CD4-positive, alpha-beta T cell (primary cell): ENCODE results near the gene SFXN3. TPM values are rescaled to one million over a fixed set of nuclear protein-coding genes. Genes with fewer than 3 reads are reported as not detected.

ENCODE experiments used
- ATAC-seq: fragments of 200-7000 bp; cut with Tn5 transposase; one replicate; pipeline ENCODE4 v1.10.0; 2022; ENCODE audit warnings: mild to moderate bottlenecking; ENCODE audit not compliant: poor library complexity
- CTCF ChIA-PET: fragments of 350-600 bp; sonication (Branson Sonifier 250); formaldehyde crosslinking; loops from one replicate; lab custom pipeline; 2021; ENCODE audit warnings: antibody characterized with exemption, inconsistent platforms; lab: Charles Lee
- POLR2A ChIA-PET: fragments of 350-600 bp; sonication (Branson Sonifier 250); formaldehyde crosslinking; loops from one replicate; lab custom pipeline; 2021; ENCODE audit warnings: antibody characterized with exemption, inconsistent platforms; lab: Charles Lee
- DNase-seq, 14 experiments: peaks; one replicate each; pipeline ENCODE4 v3.0.0-alpha.2; 2013 to 2020; ENCODE audit warnings: mixed read lengths in 2 of 14
- H3K27ac ChIP-seq, 2 donors: one replicate each; pipeline versions ENCODE4 v1.5.1 to v1.7.0; 2013; ENCODE audit warnings: low read length in 2 of 2, low read depth in 1 of 2, mild to moderate bottlenecking in 1 of 2
- H3K27me3 ChIP-seq, 2 experiments: 1 replicate in 1 of 2; 2 replicates in 1 of 2; pipeline versions ENCODE4 v1.6.1 to v1.7.0; 2013; ENCODE audit warnings: low read length in 2 of 2, control low read depth in 1 of 2, mild to moderate bottlenecking in 1 of 2, moderate library complexity in 1 of 2; ENCODE audit not compliant: insufficient read depth in 2 of 2, control insufficient read depth in 1 of 2
- H3K36me3 ChIP-seq: one replicate; pipeline ENCODE4 v1.6.1; 2013; ENCODE audit warnings: low read length, control low read depth; ENCODE audit not compliant: insufficient read depth
- H3K4me1 ChIP-seq: one replicate; pipeline ENCODE4 v1.6.1; 2013; ENCODE audit warnings: low read length, control low read depth; ENCODE audit not compliant: insufficient read depth
- H3K4me3 ChIP-seq: one replicate; pipeline ENCODE4 v1.5.1; 2013; ENCODE audit warnings: mild to moderate bottlenecking, low read length, moderate library complexity
- H3K9me3 ChIP-seq, 2 experiments: 1 replicate in 1 of 2; 2 replicates in 1 of 2; pipeline versions ENCODE4 v1.6.1 to v1.7.0; 2013; ENCODE audit warnings: low read length in 2 of 2, mild to moderate bottlenecking in 2 of 2, control low read depth in 1 of 2, moderate library complexity in 1 of 2; ENCODE audit not compliant: control insufficient read depth in 1 of 2, insufficient read depth in 1 of 2
- H3K27ac Mint-ChIP-seq: one replicate; pipeline ENCODE4 v1.8.0; 2020; ENCODE audit warnings: mixed read lengths
- H3K27me3 Mint-ChIP-seq: one replicate; pipeline ENCODE4 v1.8.0; 2021; ENCODE audit warnings: mixed read lengths
- H3K36me3 Mint-ChIP-seq: one replicate; pipeline ENCODE4 v1.8.0; 2021; ENCODE audit warnings: low read depth, mixed read lengths
- H3K4me1 Mint-ChIP-seq: one replicate; pipeline ENCODE4 v1.8.0; 2021; ENCODE audit warnings: low read depth, mixed read lengths
- H3K4me3 Mint-ChIP-seq: one replicate; pipeline ENCODE4 v1.8.0; 2020; ENCODE audit warnings: mild to moderate bottlenecking, mixed read lengths
- H3K9me3 Mint-ChIP-seq: one replicate; pipeline ENCODE4 v1.8.0; 2020; ENCODE audit warnings: mixed read lengths
- CTCF ChIP-seq: fragments of 200-600 bp; IDR thresholded peaks from one replicate; pipeline ENCODE4 v1.8.0; 2022; ENCODE audit warnings: antibody characterized with exemption, mild to moderate bottlenecking
- intact Hi-C, 2 experiments: fragments of 100-400 bp; cut with DNase I in 1 of 2; cut with micrococcal nuclease in 1 of 2; formaldehyde crosslinking; loops; one replicate each; pipeline versions ENCODE4 v1.15.1 to v1.9.0; 2023 to 2025; cut with DNase I, micrococcal nuclease
- total RNA-seq, 174 experiments: library from RNA in 2 of 174; stranded (reverse) in 2 of 174; gene quantifications; one replicate each; pipeline ENCODE4 v1.2.3 and lab custom pipeline; 2021 to 2026

The SFXN3 gene
- total RNA-seq, 2 experiments from 2014 or later, result 43.2 to 48.3 TPM

DNA sequence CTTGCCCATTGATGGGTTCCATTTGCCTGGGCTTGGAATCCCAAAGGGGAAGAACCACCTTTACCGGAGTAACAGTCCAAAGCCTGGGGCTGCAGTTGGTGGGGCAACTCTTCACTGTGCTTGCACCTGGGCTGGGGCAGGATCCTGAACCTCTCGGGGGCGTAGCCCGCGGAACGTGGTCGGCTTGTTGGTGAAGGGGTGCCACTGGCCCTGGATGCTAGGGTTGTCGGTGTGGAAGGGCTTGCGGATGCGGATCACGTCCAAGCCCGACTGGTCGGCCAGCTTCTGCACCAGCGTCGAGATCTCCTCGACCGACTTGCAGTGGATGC, 44.4 kb upstream of the SFXN3 start:
- H3K36me3 ChIP-seq, result peaks cover 49% of the 10 kb centered on the region

DNA sequence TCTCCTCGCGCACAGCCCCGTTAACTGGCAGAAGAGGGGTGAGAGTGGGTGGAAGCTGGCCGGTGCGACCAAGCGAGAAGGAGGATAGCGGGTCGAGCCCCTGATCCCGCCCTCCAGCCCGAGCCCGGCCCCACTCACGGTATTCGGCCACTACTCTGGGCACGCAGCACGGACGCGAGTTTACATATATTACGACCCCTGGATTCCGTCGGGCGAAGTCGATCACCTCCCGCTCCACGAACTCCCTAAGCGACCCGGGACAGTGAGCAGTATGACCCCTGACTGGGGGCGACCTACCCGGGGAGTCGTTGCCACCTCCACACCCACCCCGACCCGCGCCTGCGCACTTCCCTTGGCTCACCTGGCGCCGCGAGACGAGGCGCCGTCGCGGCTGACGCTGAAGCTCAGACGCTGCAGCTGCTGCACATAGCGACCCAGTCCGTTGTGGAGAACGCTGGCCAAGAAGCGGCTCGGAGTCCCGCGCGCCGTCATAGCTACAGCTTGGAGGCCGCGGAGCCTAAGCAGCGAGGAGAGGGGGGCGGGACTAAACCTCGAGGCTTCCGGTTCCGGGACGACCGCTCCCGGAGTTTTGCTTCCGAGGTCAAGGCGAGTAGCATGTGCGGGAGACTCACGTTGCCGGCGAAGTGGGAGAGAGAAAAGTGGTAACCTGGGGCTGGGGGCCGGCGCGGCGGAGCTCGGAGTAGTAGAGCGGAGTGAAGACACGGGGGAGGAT, 43.9 kb upstream of the SFXN3 start, which contains the start of the genes MRPL43 and TWNK:
TSS of gene MRPL43 (minus strand) at position 546 of the 733 bp plus-strand sequence. CDS start at position 492, 54 bp downstream.
TSS of gene TWNK (plus strand) at position 592 of the 733 bp plus-strand sequence. CDS start 668 bp downstream, outside the sequence.
- Mint-ChIP-seq H3K36me3 (peaks cover 65% of the 10 kb centered on the region), H3K9me3 (no peaks in the 10 kb centered on the region), H3K27ac (peak within 1 kb of the TSS; percentile 86), H3K4me3 (peak within 1 kb of the TSS; percentile 97), H3K4me1 (peaks cover 26% of the 10 kb centered on the region), H3K27me3 (no peaks in the 10 kb centered on the region)
- ChIA-PET CTCF (interaction anchor here (0.9 to 1.2 kb wide), 2 partner anchors 12 to 63 kb away, joined by 3 to 4 read pairs; partner anchors contain the start of gene LZTS2), POLR2A (interaction anchor here (0.7 to 4.7 kb wide), 4 partner anchors 11 to 74 kb away, joined by 3 to 34 read pairs (median 4); partner anchors contain the start of genes LZTS2 and SLF2)
- Histone ChIP-seq H3K27ac (peak within 1 kb of the TSS; percentile 52 to 67), H3K4me3 (peak within 1 kb of the TSS; percentile 96), H3K4me1 (peaks cover 41% of the 10 kb centered on the region), H3K36me3 (peaks cover 46% of the 10 kb centered on the region), H3K27me3 (no peaks in the 10 kb centered on the region), H3K9me3 (no peaks in the 10 kb centered on the region)
- TF ChIP-seq CTCF, result no peak
- intact Hi-C loops, result loop anchor here in 1 of 2 experiments (2.0 to 5.0 kb wide), 2 partner anchors 74 to 450 kb away; partner anchors contain the start of genes HIF1AN and SLF2
- ATAC-seq (peak; percentile 96), DNase-seq (peak; percentile 74 to 92 (median 81))

More for the DNA sequence above, 44.4 kb upstream of the SFXN3 start:
- Mint-ChIP-seq H3K4me3 (peak overlapping the region; percentile 97), H3K27me3 (no peaks in the 10 kb centered on the region), H3K4me1 (peaks cover 26% of the 10 kb centered on the region), H3K36me3 (peaks cover 68% of the 10 kb centered on the region), H3K9me3 (no peaks in the 10 kb centered on the region), H3K27ac (peak overlapping the region; percentile 86)
- no peak for DNase-seq
- peaks cover 41% of the 10 kb centered on the region for H3K4me1 ChIP-seq
- peak overlapping the region in 1 of 2 donors; percentile 67 for H3K27ac ChIP-seq
- H3K9me3 ChIP-seq, result no peaks in the 10 kb centered on the region
- intact Hi-C loops, result loop anchor here in 1 of 2 experiments (2.0 to 5.0 kb wide), 2 partner anchors 74 to 449 kb away; partner anchors contain the start of genes HIF1AN and SLF2
- no peak for ATAC-seq
- CTCF ChIA-PET, result interaction anchor here (0.9 to 1.2 kb wide), 3 partner anchors 13 to 63 kb away, joined by 3 to 4 read pairs (median 3); partner anchors contain the start of gene LZTS2
- POLR2A ChIA-PET, result interaction anchor here (1.0 to 4.7 kb wide), 3 partner anchors 11 to 46 kb away, joined by 3 to 34 read pairs (median 3); partner anchors contain the start of gene LZTS2
- H3K27me3 ChIP-seq, result no peaks in the 10 kb centered on the region
- peak overlapping the region; percentile 96 for H3K4me3 ChIP-seq
- no peak for TF ChIP-seq CTCF

- no peak for TF ChIP-seq CTCF
- no peaks in the 10 kb centered on the region for H3K9me3 Mint-ChIP-seq
- Histone ChIP-seq H3K4me3 (peak overlapping the region; percentile 96), H3K27ac (peak overlapping the region in 1 of 2 donors; percentile 52), H3K4me1 (peaks cover 41% of the 10 kb centered on the region), H3K27me3 (no peaks in the 10 kb centered on the region), H3K36me3 (peaks cover 48% of the 10 kb centered on the region), H3K9me3 (no peaks in the 10 kb centered on the region)
- H3K36me3 Mint-ChIP-seq, result peaks cover 63% of the 10 kb centered on the region
- DNase-seq, result no peak
- no peak for ATAC-seq
- CTCF ChIA-PET, result interaction anchor here (1.2 to 1.6 kb wide), 2 partner anchors 10 to 12 kb away, joined by 3 to 7 read pairs; partner anchors contain the start of gene LZTS2
- intact Hi-C loops, result loop anchor here in 1 of 2 experiments (2.0 to 5.0 kb wide), 2 partner anchors 75 to 450 kb away; partner anchors contain the start of genes HIF1AN and SLF2
- POLR2A ChIA-PET, result interaction anchor here (0.7 to 4.7 kb wide), 3 partner anchors 10 to 75 kb away, joined by 3 to 34 read pairs (median 4); partner anchors contain the start of genes LZTS2 and SLF2
- H3K4me1 Mint-ChIP-seq, result peaks cover 26% of the 10 kb centered on the region
- no peaks in the 10 kb centered on the region for H3K27me3 Mint-ChIP-seq
- peak overlapping the region; percentile 97 for H3K4me3 Mint-ChIP-seq
- peak overlapping the region; percentile 86 for H3K27ac Mint-ChIP-seq
These were observed 43.4 kb upstream of the SFXN3 start for GRCh38 chr10:100987685-100988049.
